ENCODE measurements around the gene DSCAM.

- no peak for TF ChIP-seq EZH2 (IDR thresholded peaks at IDR 0.05; ENCODE audit: insufficient read depth, poor library complexity, severe bottlenecking)
- TF ChIP-seq EZH2phosphoT487 (IDR thresholded peaks at IDR 0.05; ENCODE audit: insufficient read depth, low read depth), result no peak
These were observed 458.9 kb downstream of the DSCAM start for GRCh38 chr21:40388046-40388445.
